HCT116 (cell line): ENCODE measurements around the gene CHTOP. TPM values are rescaled to one million over a fixed set of nuclear protein-coding genes. Genes with fewer than 3 reads are reported as not detected.

Experiments
- ATAC-seq: fragments of 200-7000 bp; cut with Tn5 transposase; 2 replicates; pipeline ENCODE4 v1.9.1; 2020; ENCODE audit warnings: mild to moderate bottlenecking, moderate library complexity
- BruUV-seq: library from RNA; stranded (reverse); fragments of 400-500 nt; replicated peaks from 2 replicates; lab custom pipeline; 2021; lab: Mats Ljungman, UMichigan
- CTCF ChIA-PET: fragments of 300-600 bp; sonication (Branson Sonifier 250); formaldehyde crosslinking; loops from one replicate; lab custom pipeline; 2021; ENCODE audit warnings: antibody characterized with exemption; lab: Charles Lee
- POLR2A ChIA-PET: fragments of 300-600, 350-600 bp; sonication (Branson Sonifier 250); formaldehyde crosslinking; loops from one replicate; lab custom pipeline; 2021; ENCODE audit warnings: antibody characterized with exemption; lab: Charles Lee
- RAD21 ChIA-PET, 2 experiments: fragments of 300-600 bp; sonication (Branson Sonifier 250); formaldehyde crosslinking; loops; one replicate each; lab custom pipeline; 2023; ENCODE audit warnings: low total read pairs in 2 of 2; ENCODE audit not compliant: uncharacterized antibody in 2 of 2, unreplicated experiment in 2 of 2, low non-redundant PET in 1 of 2; lab: Charles Lee
- DNase-seq: peaks from one replicate; pipeline ENCODE4 v3.0.0-alpha.2; 2010; ENCODE audit warnings: low read depth, low spot score
- H2AFZ ChIP-seq: fragments of 200-600 bp; shearing (Covaris generic), sonication (generic); 2 replicates; pipeline ENCODE4 v1.6.1; 2017; ENCODE audit warnings: low read depth, mixed run types, mixed read lengths, antibody characterized with exemption, low read length; ENCODE audit not compliant: poor library complexity, severe bottlenecking
- H3K27ac ChIP-seq: 2 replicates; pipeline ENCODE4 v1.5.1; 2012; ENCODE audit warnings: low read depth, low read length
- H3K27me3 ChIP-seq: fragments of 200-600 bp; sonication (generic); 2 replicates; pipeline ENCODE4 v1.6.1; 2016; ENCODE audit warnings: mixed run types, low read length, mixed read lengths; ENCODE audit not compliant: insufficient read depth
- H3K36me3 ChIP-seq, 2 experiments: fragments of 200-500 bp in 1 of 2; fragments of 200-600 bp in 1 of 2; sonication (Bioruptor generic) in 1 of 2; sonication (generic) in 1 of 2; 2 replicates each; pipeline versions ENCODE4 v1.5.1 to v1.6.1; 2014 to 2016; ENCODE audit warnings: low read length in 2 of 2, inconsistent platforms in 1 of 2, mixed read lengths in 1 of 2, mixed run types in 1 of 2; ENCODE audit not compliant: insufficient read depth in 2 of 2, control insufficient read depth in 1 of 2
- H3K4me1 ChIP-seq, 2 experiments: fragments of 200-600 bp in 1 of 2; sonication (generic) in 1 of 2; 2 replicates each; pipeline versions ENCODE4 v1.5.1 to v1.6.1; 2012 to 2017; ENCODE audit warnings: low read length in 2 of 2, inconsistent platforms in 1 of 2, mild to moderate bottlenecking in 1 of 2, mixed read lengths in 1 of 2, mixed run types in 1 of 2, moderate library complexity in 1 of 2; ENCODE audit not compliant: insufficient read depth in 2 of 2, control insufficient read depth in 1 of 2
- H3K4me2 ChIP-seq: fragments of 200-600 bp; sonication (generic); 2 replicates; pipeline ENCODE4 v1.6.1; 2017; ENCODE audit warnings: mixed run types, low read length, mixed read lengths
- H3K4me3 ChIP-seq, 2 experiments: fragments of 200-600 bp in 1 of 2; sonication (generic) in 1 of 2; replicated peaks in 1 of 2; 2 replicates each; pipeline ENCODE4 v1.5.1; 2011 to 2016; ENCODE audit warnings: low read length in 2 of 2, control low read depth in 1 of 2, low read depth in 1 of 2, mild to moderate bottlenecking in 1 of 2, mixed read lengths in 1 of 2, mixed run types in 1 of 2
- H3K79me2 ChIP-seq: fragments of 200-600 bp; sonication (generic); 2 replicates; pipeline ENCODE4 v1.6.1; 2017; ENCODE audit warnings: mild to moderate bottlenecking, mixed run types, low read length, moderate library complexity, mixed read lengths; ENCODE audit not compliant: insufficient read depth
- H3K9ac ChIP-seq: fragments of 200-600 bp; sonication (generic); 2 replicates; pipeline ENCODE4 v1.6.1; 2016; ENCODE audit warnings: low read length, mixed read lengths
- H3K9me2 ChIP-seq: fragments of 200-600 bp; sonication (generic), shearing (Covaris generic); 2 replicates; pipeline ENCODE4 v1.6.1; 2017; ENCODE audit warnings: mixed run types, mild to moderate bottlenecking, moderate library complexity; ENCODE audit not compliant: insufficient read depth
- H3K9me3 ChIP-seq, 2 experiments: fragments of 200-500 bp in 1 of 2; fragments of 200-600 bp in 1 of 2; sonication (Bioruptor generic) in 1 of 2; sonication (generic) in 1 of 2; 2 replicates each; pipeline ENCODE4 v1.6.1; 2014 to 2017; ENCODE audit warnings: low read length in 2 of 2, mixed read lengths in 2 of 2, inconsistent platforms in 1 of 2, low read depth in 1 of 2, mild to moderate bottlenecking in 1 of 2, mixed run types in 1 of 2, moderate library complexity in 1 of 2; ENCODE audit not compliant: control insufficient read depth in 1 of 2, insufficient read depth in 1 of 2
- H4K20me1 ChIP-seq: fragments of 200-600 bp; sonication (generic), shearing (Covaris generic); 2 replicates; pipeline ENCODE4 v1.6.1; 2017; ENCODE audit warnings: mixed run types, mild to moderate bottlenecking, moderate library complexity; ENCODE audit not compliant: insufficient read depth
- CEBPB ChIP-seq: IDR thresholded peaks from 2 replicates; pipeline ENCODE4 v1.6.1; 2012; ENCODE audit warnings: low read depth
- EGR1 ChIP-seq: IDR thresholded peaks from 2 replicates; pipeline ENCODE4 v1.6.1; 2012; ENCODE audit warnings: low read depth
- ELF1 ChIP-seq: IDR thresholded peaks from 2 replicates; pipeline ENCODE4 v1.6.1; 2012; ENCODE audit warnings: low read depth, borderline replicate concordance
- FOSL1 ChIP-seq: IDR thresholded peaks from 2 replicates; pipeline ENCODE4 v1.6.1; 2012; ENCODE audit warnings: low read depth
- JUND ChIP-seq: IDR thresholded peaks from 2 replicates; pipeline ENCODE4 v1.6.1; 2012
- POLR2A ChIP-seq: IDR thresholded peaks from 2 replicates; pipeline ENCODE4 v1.7.0; 2011; ENCODE audit warnings: borderline replicate concordance; ENCODE audit not compliant: insufficient read depth, insufficient read length; ENCODE audit errors: extremely low read depth
- RAD21 ChIP-seq: IDR thresholded peaks from 2 replicates; pipeline ENCODE4 v1.6.1; 2012; ENCODE audit warnings: low read depth, mild to moderate bottlenecking
- SIN3A ChIP-seq: IDR thresholded peaks from 2 replicates; pipeline ENCODE4 v1.6.1; 2012; ENCODE audit warnings: low read depth
- SP1 ChIP-seq: IDR thresholded peaks from 2 replicates; pipeline ENCODE4 v1.6.1; 2012; ENCODE audit warnings: low read depth
- TCF7L2 ChIP-seq: IDR thresholded peaks from 2 replicates; pipeline ENCODE4 v1.7.0; 2011; ENCODE audit warnings: borderline replicate concordance, inconsistent platforms; ENCODE audit not compliant: insufficient read depth, insufficient read length; ENCODE audit errors: extremely low read depth
- ZNF274 ChIP-seq: fragments of 200-500 bp; sonication (Bioruptor generic); IDR thresholded peaks from 2 replicates; pipeline ENCODE4 v1.6.1; 2014; ENCODE audit warnings: mild to moderate bottlenecking, low read depth, low read length, inconsistent platforms
- intact Hi-C: fragments of 100-400 bp; cut with micrococcal nuclease; formaldehyde crosslinking; loops from 2 replicates; pipeline ENCODE4 v1.10.0; 2022
- total RNA-seq: library from RNA; stranded (reverse); gene quantifications from one replicate; pipeline ENCODE4 v1.2.1, GENCODE V29; 2021; ENCODE audit not compliant: unreplicated experiment
- TF ChIP-seq, protein P1 (sequence below), 3 experiments: fragments of 200-600 bp in 1 of 3; sonication (generic) in 1 of 3; IDR thresholded peaks in 2 of 3; conservative IDR thresholded peaks in 1 of 3; 2 replicates each; pipeline ENCODE4 v1.5.1; 2012 to 2017; ENCODE audit warnings: low read depth in 2 of 3, low read length in 2 of 3, antibody characterized with exemption in 1 of 3, borderline replicate concordance in 1 of 3, control low read depth in 1 of 3, mild to moderate bottlenecking in 1 of 3, mixed read lengths in 1 of 3, mixed run types in 1 of 3, moderate library complexity in 1 of 3; ENCODE audit not compliant: insufficient read depth in 1 of 3
- TF ChIP-seq, protein P2 (sequence below): IDR thresholded peaks from 2 replicates; pipeline ENCODE4 v1.6.1; 2012; ENCODE audit warnings: low read depth

CHTOP gene
- total RNA-seq, 1 experiment from 2014 or later = 110 TPM

DNA sequence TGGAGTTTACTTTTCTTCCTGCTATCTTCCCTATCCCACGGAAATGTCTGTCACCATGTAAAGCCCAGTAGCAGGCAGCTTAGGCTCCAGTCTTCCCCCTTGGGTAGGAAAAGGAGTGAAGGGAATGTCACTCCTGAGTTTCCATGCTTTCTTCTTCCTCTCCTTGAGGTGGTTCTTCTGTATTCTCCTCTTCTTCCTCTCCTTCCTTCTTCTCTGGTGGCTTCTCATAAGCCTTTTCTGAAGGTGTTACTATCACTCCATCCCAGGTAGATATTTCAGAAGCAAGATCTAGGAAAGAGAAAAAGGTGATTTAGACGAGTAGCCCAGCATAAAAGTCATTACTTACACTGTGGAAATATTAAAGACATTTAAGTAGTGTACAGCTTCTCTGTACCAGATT, 28.4 kb downstream of the CHTOP start:
- BruUV-seq = TSS peak; percentile 31
- CTCF ChIA-PET = no interaction called here
- Histone ChIP-seq H3K79me2 (peaks cover 43% of the 10 kb centered on the region), H4K20me1 (no peaks in the 10 kb centered on the region; the same call in 1 of the 2 replicates), H3K27ac (no peak overlapping the region), H3K4me2 (no peak overlapping the region), H3K4me3 (no peak overlapping the region), H2AFZ (no peak overlapping the region), H3K27me3 (no peaks in the 10 kb centered on the region), H3K9me2 (no peaks in the 10 kb centered on the region), H3K9ac (no peak overlapping the region), H3K9me3 (no peaks in the 10 kb centered on the region), H3K4me1 (peaks cover 10 to 22% of the 10 kb centered on the region in 2 experiments; a peak in 3 of 4 replicates), H3K36me3 (peaks cover 57 to 64% of the 10 kb centered on the region in 2 experiments)
- POLR2A ChIA-PET = interaction anchor here (0.9 to 3.0 kb wide), 2 partner anchors 9 to 28 kb away, joined by 3 to 8 read pairs; partner anchors contain the start of gene CHTOP
- DNase-seq (no peak), ATAC-seq (no peak)
- RAD21 ChIA-PET = no interaction called here
- TF ChIP-seq RAD21 (no peak), JUND (0 out of 2 replicates have a peak, but pooled peaks have one; percentile 2), ZNF274 (no peak), POLR2A (no peak)
- intact Hi-C loops = no loop called here

DNA sequence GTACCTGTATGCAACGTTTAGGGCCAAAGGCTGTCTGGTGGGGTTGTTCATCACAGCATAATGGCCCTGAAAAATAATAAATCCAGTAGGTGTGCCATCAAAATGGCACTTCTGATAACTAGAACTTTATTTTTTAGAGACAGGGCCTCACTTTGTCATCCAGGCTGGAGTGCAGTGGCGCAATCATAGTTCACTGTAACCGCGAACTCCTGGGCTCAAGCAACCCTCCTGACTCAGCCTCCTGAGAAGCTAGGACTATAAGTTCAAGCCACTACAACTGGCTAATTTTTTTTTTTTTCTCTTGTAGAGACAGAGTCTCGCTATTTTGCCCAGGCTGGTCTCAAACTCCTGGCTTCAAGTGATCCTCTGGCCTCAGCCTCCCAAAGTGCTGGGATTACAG, 29.3 kb downstream of the CHTOP start:
- Histone ChIP-seq H3K27me3 (no peaks in the 10 kb centered on the region), H3K36me3 (peaks cover 66 to 73% of the 10 kb centered on the region in 2 experiments), H3K4me2 (no peak overlapping the region), H3K79me2 (peaks cover 53% of the 10 kb centered on the region), H3K9ac (no peak overlapping the region), H3K4me3 (no peak overlapping the region), H3K9me3 (no peaks in the 10 kb centered on the region), H3K4me1 (peaks cover 5 to 13% of the 10 kb centered on the region in 2 experiments; a peak in 3 of 4 replicates), H3K27ac (no peak overlapping the region), H2AFZ (no peak overlapping the region), H4K20me1 (no peaks in the 10 kb centered on the region; the same call in 1 of the 2 replicates), H3K9me2 (no peaks in the 10 kb centered on the region)
- CTCF ChIA-PET = no interaction called here
- intact Hi-C loops = no loop called here
- BruUV-seq = no TSS peak
- POLR2A ChIA-PET = interaction anchor here (3.0 kb wide), 1 partner anchor 29 kb away, joined by 8 read pairs; the partner anchor contains the start of gene CHTOP
- DNase-seq (no peak), ATAC-seq (no peak)
- RAD21 ChIA-PET = no interaction called here
- no peak for TF ChIP-seq JUND
- TF ChIP-seq EGR1 = no peak
- TF ChIP-seq RAD21 = no peak
- no peak for TF ChIP-seq SP1
- TF ChIP-seq SIN3A = no peak
- no peak for TF ChIP-seq POLR2A
- TF ChIP-seq TCF7L2 = no peak
- TF ChIP-seq ZNF274 = no peak
- TF ChIP-seq, protein P1, sequence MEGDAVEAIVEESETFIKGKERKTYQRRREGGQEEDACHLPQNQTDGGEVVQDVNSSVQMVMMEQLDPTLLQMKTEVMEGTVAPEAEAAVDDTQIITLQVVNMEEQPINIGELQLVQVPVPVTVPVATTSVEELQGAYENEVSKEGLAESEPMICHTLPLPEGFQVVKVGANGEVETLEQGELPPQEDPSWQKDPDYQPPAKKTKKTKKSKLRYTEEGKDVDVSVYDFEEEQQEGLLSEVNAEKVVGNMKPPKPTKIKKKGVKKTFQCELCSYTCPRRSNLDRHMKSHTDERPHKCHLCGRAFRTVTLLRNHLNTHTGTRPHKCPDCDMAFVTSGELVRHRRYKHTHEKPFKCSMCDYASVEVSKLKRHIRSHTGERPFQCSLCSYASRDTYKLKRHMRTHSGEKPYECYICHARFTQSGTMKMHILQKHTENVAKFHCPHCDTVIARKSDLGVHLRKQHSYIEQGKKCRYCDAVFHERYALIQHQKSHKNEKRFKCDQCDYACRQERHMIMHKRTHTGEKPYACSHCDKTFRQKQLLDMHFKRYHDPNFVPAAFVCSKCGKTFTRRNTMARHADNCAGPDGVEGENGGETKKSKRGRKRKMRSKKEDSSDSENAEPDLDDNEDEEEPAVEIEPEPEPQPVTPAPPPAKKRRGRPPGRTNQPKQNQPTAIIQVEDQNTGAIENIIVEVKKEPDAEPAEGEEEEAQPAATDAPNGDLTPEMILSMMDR (IDR thresholded peaks at IDR 0.05 in 2 of 3, conservative IDR thresholded peaks at IDR 0.05 in 1 of 3; ENCODE audit: borderline replicate concordance in 1 of 3, insufficient read depth in 1 of 3, low read depth in 2 of 3, low read length in 2 of 3) = no peak
- no peak for TF ChIP-seq ELF1
- TF ChIP-seq FOSL1 = no peak
- TF ChIP-seq CEBPB = no peak
- TF ChIP-seq, protein P2, sequence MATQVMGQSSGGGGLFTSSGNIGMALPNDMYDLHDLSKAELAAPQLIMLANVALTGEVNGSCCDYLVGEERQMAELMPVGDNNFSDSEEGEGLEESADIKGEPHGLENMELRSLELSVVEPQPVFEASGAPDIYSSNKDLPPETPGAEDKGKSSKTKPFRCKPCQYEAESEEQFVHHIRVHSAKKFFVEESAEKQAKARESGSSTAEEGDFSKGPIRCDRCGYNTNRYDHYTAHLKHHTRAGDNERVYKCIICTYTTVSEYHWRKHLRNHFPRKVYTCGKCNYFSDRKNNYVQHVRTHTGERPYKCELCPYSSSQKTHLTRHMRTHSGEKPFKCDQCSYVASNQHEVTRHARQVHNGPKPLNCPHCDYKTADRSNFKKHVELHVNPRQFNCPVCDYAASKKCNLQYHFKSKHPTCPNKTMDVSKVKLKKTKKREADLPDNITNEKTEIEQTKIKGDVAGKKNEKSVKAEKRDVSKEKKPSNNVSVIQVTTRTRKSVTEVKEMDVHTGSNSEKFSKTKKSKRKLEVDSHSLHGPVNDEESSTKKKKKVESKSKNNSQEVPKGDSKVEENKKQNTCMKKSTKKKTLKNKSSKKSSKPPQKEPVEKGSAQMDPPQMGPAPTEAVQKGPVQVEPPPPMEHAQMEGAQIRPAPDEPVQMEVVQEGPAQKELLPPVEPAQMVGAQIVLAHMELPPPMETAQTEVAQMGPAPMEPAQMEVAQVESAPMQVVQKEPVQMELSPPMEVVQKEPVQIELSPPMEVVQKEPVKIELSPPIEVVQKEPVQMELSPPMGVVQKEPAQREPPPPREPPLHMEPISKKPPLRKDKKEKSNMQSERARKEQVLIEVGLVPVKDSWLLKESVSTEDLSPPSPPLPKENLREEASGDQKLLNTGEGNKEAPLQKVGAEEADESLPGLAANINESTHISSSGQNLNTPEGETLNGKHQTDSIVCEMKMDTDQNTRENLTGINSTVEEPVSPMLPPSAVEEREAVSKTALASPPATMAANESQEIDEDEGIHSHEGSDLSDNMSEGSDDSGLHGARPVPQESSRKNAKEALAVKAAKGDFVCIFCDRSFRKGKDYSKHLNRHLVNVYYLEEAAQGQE = no peak
